Stimulated activated naive CD8-positive, alpha-beta T cell treated with anti-CD3 and anti-CD28 coated beads, Interleukin-15, Interleukin-2, amounts not matched to agents 100 ng/mL and 50 ng/mL, for 24 hours (primary cell): ENCODE results near the gene TSC1.

ENCODE experiments used
- H3K27ac Mint-ChIP-seq: one replicate; pipeline ENCODE4 v1.8.0; 2021; ENCODE audit warnings: mild to moderate bottlenecking, mixed read lengths
- H3K27me3 Mint-ChIP-seq: one replicate; pipeline ENCODE4 v1.8.0; 2021; ENCODE audit warnings: mixed read lengths
- H3K36me3 Mint-ChIP-seq: one replicate; pipeline ENCODE4 v1.8.0; 2021; ENCODE audit warnings: low read depth, mixed read lengths
- H3K4me1 Mint-ChIP-seq: one replicate; pipeline ENCODE4 v1.8.0; 2021; ENCODE audit warnings: low read depth, mixed read lengths
- H3K4me3 Mint-ChIP-seq: one replicate; pipeline ENCODE4 v1.8.0; 2021; ENCODE audit warnings: mild to moderate bottlenecking, mixed read lengths
- H3K9me3 Mint-ChIP-seq: one replicate; pipeline ENCODE4 v1.8.0; 2021; ENCODE audit warnings: mixed read lengths

The TSC1 gene

DNA sequence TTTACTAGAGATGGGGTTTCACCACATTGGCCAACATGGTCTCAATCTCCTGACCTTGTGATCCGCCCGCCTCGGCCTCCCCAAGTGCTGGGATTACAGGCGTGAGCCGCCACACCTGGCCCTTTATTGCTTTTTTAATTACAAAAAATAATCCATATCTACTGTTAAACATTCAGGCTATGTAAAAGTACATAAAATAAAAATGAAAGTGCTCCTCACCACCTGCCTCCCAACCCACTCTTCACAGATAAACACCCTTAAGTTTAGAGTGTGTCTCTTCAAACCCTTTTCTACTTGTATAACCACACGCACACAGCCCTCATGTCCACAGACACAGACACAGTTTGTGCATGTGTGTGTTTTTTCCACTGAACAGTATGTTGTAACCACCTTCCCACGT, 16.7 kb downstream of the TSC1 start:
- Mint-ChIP-seq H3K27me3 (no peaks in the 10 kb centered on the region), H3K36me3 (peaks cover 42% of the 10 kb centered on the region), H3K27ac (no peak overlapping the region), H3K9me3 (no peaks in the 10 kb centered on the region), H3K4me1 (no peaks in the 10 kb centered on the region), H3K4me3 (no peak overlapping the region)

DNA sequence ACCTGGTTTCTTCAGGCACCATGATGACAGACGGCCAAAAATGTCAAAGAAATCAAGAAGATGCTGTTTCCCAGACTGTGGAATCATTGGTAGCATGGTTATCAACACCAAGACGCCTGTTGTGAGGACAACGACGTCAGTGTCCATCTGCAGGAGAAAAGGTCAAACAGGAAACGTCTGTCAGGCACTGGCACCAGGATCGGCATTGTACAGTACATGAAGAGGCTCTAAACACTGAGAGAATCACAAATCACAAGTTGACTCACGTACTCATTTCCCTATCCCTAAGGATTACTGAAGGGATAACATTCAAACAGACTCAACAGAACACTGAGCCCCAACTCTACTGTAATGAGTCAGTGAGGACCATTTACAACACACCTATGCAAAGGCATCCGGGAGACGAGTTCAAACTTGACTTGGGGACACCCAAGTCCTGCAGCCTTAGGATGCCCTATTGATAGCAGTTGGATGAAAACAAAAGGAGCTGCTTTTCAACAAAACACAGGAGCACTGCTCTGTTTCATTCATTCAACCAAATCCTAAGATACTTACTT, 21.0 kb downstream of the TSC1 start:
- Mint-ChIP-seq H3K4me3 (no peak overlapping the region), H3K27ac (no peak overlapping the region), H3K4me1 (no peaks in the 10 kb centered on the region), H3K36me3 (peaks cover 59% of the 10 kb centered on the region), H3K27me3 (no peaks in the 10 kb centered on the region), H3K9me3 (no peaks in the 10 kb centered on the region)

DNA sequence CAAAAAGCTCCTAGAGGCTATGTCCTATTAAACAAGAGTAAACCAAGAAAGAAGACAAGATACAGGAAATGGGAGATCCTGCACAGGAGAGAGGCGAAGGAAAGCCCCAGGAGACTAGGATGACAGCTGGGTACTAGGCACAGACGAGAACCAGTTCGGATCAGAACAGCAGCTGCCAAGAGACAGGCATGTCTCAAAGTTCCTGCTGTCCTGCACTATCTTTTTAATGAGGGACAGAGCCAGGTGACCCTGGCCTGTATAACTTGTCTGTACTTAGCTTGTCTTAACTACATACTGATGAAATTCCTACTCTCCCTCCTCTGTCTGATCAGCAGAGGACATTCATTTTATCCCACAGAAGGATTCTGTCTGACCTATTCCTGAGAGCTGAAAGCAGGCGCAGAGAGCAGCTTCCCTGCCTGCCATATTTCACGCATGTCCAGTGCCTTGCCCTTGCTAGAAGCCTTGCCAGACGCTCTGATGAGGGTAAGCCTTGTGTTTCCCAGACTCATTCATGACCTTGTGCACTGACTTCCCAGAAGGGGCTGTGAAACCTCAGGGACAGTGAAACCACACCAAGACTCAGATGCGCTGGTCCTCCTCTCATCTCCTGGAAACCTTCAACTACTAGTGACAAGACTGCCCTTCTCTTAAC, 24.7 kb downstream of the TSC1 start:
- Mint-ChIP-seq H3K36me3 (peaks cover 62% of the 10 kb centered on the region), H3K4me1 (no peaks in the 10 kb centered on the region), H3K4me3 (no peak overlapping the region), H3K27ac (no peak overlapping the region), H3K9me3 (no peaks in the 10 kb centered on the region), H3K27me3 (no peaks in the 10 kb centered on the region)

DNA sequence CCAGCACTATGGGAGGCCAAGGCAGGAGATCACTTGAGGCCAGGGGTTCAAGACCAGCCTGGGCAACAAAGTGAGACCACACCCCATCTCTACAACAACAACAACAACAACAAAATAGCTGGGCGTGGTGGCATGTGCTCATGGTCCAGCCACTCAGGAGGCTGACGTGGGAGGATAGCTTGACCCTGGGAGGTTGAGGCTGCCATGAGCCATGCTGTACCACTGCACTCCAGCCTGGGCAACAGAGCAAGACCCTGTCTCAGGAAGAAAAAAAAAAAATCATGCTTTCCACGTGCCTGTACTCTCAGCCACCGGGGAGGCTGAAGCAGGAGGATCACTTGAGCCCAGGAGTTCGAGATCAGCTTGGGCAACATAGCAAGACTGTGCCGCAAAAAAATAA, 29.5 kb downstream of the TSC1 start:
- peaks cover 54% of the 10 kb centered on the region for H3K36me3 Mint-ChIP-seq
- no peak overlapping the region for H3K27ac Mint-ChIP-seq
- H3K4me3 Mint-ChIP-seq: no peak overlapping the region
- no peaks in the 10 kb centered on the region for H3K27me3 Mint-ChIP-seq
- no peaks in the 10 kb centered on the region for H3K9me3 Mint-ChIP-seq
- no peaks in the 10 kb centered on the region for H3K4me1 Mint-ChIP-seq

DNA sequence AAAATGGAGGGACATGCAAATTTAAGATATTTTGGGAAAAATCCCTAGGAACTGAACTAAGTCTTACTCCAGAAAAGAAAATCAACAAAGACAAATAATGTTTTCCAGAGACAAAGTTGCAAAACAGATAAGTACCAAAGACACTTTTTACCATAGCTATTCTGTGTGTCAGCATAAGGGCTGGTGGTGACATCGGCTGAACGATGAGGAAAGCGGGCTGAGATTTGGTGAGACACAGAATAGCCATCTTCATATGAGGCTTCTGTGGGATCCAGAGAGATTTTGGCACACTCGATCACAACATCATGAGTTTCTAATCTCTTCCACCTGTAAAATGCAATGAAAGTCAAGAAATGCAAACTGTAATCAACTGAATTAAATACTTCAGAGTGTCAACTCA, 32.3 kb downstream of the TSC1 start:
- no peak overlapping the region for H3K27ac Mint-ChIP-seq
- no peak overlapping the region for H3K4me3 Mint-ChIP-seq
- no peaks in the 10 kb centered on the region for H3K27me3 Mint-ChIP-seq
- peaks cover 32% of the 10 kb centered on the region for H3K36me3 Mint-ChIP-seq
- peaks cover 12% of the 10 kb centered on the region for H3K4me1 Mint-ChIP-seq
- no peaks in the 10 kb centered on the region for H3K9me3 Mint-ChIP-seq

DNA sequence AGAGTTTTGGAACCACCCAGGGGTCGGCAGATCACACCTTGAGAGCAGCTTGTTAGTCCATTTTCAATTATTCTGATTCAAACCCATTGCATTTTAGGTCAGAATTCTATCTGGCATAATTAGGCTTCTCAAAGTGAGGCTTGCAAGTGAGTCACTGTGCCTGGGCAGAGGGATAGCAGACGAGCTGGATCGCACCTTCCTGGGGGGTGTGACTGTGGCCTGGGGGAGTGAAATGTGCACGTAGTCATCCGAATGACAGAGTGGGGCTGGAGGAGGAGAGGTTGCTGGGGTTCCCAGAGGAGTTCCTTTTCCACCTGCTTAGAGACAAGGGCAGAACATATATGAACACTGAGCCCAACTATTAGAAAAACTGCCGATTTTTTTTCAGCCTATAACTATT, 34.0 kb downstream of the TSC1 start:
- no peak overlapping the region for H3K4me3 Mint-ChIP-seq

DNA sequence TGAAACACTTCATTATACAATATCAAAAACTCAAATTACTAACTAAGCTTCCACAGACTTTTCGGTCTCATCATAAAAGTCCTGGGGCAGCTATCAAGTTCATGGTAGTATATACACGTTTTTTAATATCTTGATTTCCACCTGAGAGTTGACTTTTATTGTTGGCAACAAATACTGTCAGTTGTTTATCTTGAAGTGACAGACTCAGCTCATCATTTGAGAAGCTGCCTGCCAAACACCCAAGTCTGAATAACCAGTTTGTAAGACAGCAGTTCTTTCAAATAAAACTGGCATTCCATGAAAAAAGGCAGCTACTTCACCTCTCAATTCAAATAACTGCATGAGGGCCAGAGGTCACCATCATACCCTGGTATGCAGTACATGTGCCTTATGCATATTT, 35.1 kb downstream of the TSC1 start:
- no peak overlapping the region for H3K27ac Mint-ChIP-seq
- no peak overlapping the region for H3K4me3 Mint-ChIP-seq
- H3K4me1 Mint-ChIP-seq: peaks cover 12% of the 10 kb centered on the region
- peaks cover 37% of the 10 kb centered on the region for H3K36me3 Mint-ChIP-seq
- H3K27me3 Mint-ChIP-seq: no peaks in the 10 kb centered on the region
- H3K9me3 Mint-ChIP-seq: no peaks in the 10 kb centered on the region

More for the DNA sequence above, 34.0 kb downstream of the TSC1 start:
- Mint-ChIP-seq H3K27ac (no peak overlapping the region), H3K9me3 (no peaks in the 10 kb centered on the region), H3K4me1 (peaks cover 12% of the 10 kb centered on the region), H3K27me3 (no peaks in the 10 kb centered on the region), H3K36me3 (peaks cover 34% of the 10 kb centered on the region)

DNA sequence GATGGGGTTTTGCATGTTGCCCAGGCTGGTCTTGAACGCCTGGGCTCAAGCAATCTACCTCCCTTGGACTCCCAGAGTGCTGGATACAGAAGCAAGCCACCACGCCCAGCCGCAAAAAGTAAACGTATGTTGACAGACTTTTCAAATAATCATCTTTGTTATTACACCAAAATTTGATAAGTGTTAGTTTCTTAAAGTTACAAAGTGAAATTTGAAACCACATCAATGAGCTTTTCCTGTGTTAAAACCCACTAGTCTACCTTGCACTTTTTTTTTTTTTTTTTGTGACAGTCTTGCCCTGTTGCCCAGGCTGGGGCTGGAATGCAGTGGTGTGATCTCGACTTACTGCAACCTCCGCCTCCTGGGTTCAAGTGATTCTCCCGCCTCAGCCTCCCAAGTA, 35.8 kb downstream of the TSC1 start:
- Mint-ChIP-seq H3K27ac (no peak overlapping the region), H3K4me3 (no peak overlapping the region), H3K9me3 (no peaks in the 10 kb centered on the region), H3K4me1 (peaks cover 12% of the 10 kb centered on the region), H3K27me3 (no peaks in the 10 kb centered on the region), H3K36me3 (peaks cover 41% of the 10 kb centered on the region)

GRCh38 chr9:132905726-132906125, 38.7 kb downstream of the TSC1 start:
- H3K27me3 Mint-ChIP-seq: no peaks in the 10 kb centered on the region

GRCh38 chr9:132903574-132904492, 40.6 kb downstream of the TSC1 start:
- peaks cover 51% of the 10 kb centered on the region for H3K36me3 Mint-ChIP-seq
- no peak overlapping the region for H3K4me3 Mint-ChIP-seq
- peaks cover 17% of the 10 kb centered on the region for H3K4me1 Mint-ChIP-seq
- no peaks in the 10 kb centered on the region for H3K27me3 Mint-ChIP-seq
- no peaks in the 10 kb centered on the region for H3K9me3 Mint-ChIP-seq
- H3K27ac Mint-ChIP-seq: no peak overlapping the region

More at GRCh38 chr9:132905726-132906125, 38.7 kb downstream of the TSC1 start:
- H3K4me3 Mint-ChIP-seq: no peak overlapping the region
- H3K36me3 Mint-ChIP-seq: peaks cover 46% of the 10 kb centered on the region
- no peak overlapping the region for H3K27ac Mint-ChIP-seq
- peaks cover 23% of the 10 kb centered on the region for H3K4me1 Mint-ChIP-seq
- H3K9me3 Mint-ChIP-seq: no peaks in the 10 kb centered on the region

DNA sequence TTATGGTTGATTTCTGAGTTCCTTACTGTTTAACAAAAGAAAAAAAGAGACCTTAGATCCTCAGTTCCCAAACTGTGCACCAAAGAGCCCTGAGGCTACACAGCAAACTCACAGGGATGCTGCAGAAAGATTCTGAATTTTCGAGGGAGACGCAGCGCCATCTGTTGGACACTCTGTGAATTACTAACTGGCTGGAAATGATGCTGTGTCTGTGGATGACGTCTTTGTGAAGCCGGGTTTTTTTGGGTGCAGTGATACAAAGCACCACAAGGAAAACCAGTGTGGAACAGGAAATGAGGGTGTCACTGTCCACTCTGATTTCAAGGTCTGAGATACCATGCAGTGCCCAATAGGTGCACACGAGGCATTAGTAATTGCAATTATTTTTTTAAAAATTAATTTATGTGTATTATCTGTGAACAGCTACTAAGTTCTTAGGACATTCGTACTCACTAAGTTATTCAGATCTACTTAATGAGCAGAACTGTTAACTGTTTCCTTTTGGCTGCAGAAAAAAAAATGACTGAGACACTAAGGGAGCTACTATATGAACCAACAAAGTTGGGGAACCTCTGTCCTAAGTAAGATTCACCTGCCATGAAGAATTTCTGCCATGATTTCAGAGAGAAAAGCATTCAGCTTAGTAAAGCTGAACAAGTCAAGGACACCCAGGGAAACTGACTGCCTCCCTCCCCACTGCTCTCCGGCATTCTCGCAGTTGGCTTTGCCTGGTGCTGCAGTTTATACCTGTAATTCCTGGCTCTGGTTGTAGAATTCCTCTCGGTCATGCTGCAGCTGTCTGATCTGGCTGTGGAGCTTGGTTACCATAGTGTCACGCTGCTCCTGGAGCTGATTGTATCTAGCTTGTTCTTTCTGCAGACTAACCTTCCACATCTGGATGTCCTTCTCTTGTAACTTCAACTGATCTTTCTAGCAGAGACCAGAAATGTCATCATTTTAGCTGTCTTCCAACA, 42.3 kb downstream of the TSC1 start:
- no peaks in the 10 kb centered on the region for H3K9me3 Mint-ChIP-seq
- H3K4me3 Mint-ChIP-seq: no peak overlapping the region
- H3K4me1 Mint-ChIP-seq: peaks cover 11% of the 10 kb centered on the region
- H3K27ac Mint-ChIP-seq: no peak overlapping the region
- H3K36me3 Mint-ChIP-seq: peaks cover 60% of the 10 kb centered on the region
- H3K27me3 Mint-ChIP-seq: no peaks in the 10 kb centered on the region

- H3K27ac Mint-ChIP-seq: no peak overlapping the region
Observed at GRCh38 chr9:132898051-132898450, 46.4 kb downstream of the TSC1 start.

DNA sequence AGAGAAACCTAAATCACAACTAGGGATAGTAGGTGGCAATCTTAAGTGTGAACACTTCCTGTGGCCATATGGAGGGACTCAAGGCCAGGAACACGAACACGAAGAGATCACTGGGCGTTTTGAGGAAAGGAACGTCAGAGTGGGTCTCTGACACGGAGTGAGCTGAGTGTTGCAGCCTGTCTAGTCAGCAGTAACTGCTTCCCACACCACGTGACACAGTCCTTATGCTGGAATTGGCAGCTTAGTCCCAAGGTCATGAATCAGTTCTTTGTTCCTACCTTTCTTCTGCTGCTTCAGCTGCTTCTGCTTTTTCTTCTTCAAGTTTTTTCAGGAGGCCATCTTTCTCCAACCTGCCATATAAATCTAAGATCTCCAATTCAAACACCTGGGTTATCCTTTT, 47.5 kb downstream of the TSC1 start:
- no peaks in the 10 kb centered on the region for H3K27me3 Mint-ChIP-seq
- H3K4me3 Mint-ChIP-seq: no peak overlapping the region
- H3K9me3 Mint-ChIP-seq: no peaks in the 10 kb centered on the region
- H3K27ac Mint-ChIP-seq: no peak overlapping the region
- peaks cover 11% of the 10 kb centered on the region for H3K4me1 Mint-ChIP-seq
- peaks cover 43% of the 10 kb centered on the region for H3K36me3 Mint-ChIP-seq

More at GRCh38 chr9:132898051-132898450, 46.4 kb downstream of the TSC1 start:
- H3K4me1 Mint-ChIP-seq: peaks cover 11% of the 10 kb centered on the region
- no peaks in the 10 kb centered on the region for H3K9me3 Mint-ChIP-seq
- H3K27me3 Mint-ChIP-seq: no peaks in the 10 kb centered on the region
- no peak overlapping the region for H3K4me3 Mint-ChIP-seq
- peaks cover 49% of the 10 kb centered on the region for H3K36me3 Mint-ChIP-seq

- peaks cover 39% of the 10 kb centered on the region for H3K36me3 Mint-ChIP-seq
- H3K4me3 Mint-ChIP-seq: no peak overlapping the region
- H3K9me3 Mint-ChIP-seq: no peaks in the 10 kb centered on the region
- H3K4me1 Mint-ChIP-seq: peaks cover 4% of the 10 kb centered on the region
- H3K27ac Mint-ChIP-seq: no peak overlapping the region
- no peaks in the 10 kb centered on the region for H3K27me3 Mint-ChIP-seq
Observed at GRCh38 chr9:132896264-132896663, 48.2 kb downstream of the TSC1 start.
